Type B pancreatic cell (in vitro differentiated cells): ENCODE results near the gene SUCLG2. TPM values are rescaled to one million over a fixed set of nuclear protein-coding genes. Genes with fewer than 3 reads are reported as not detected.

Experiments
- DNase-seq: peaks from one replicate; pipeline ENCODE4 v3.0.0; 2021; ENCODE audit warnings: mixed read lengths; ENCODE audit not compliant: unreplicated experiment; ENCODE audit errors: extremely low spot score
- H3K27ac Mint-ChIP-seq: 2 replicates; pipeline ENCODE4 v1.8.0; 2021; ENCODE audit warnings: mild to moderate bottlenecking, mixed read lengths
- H3K27me3 Mint-ChIP-seq: 2 replicates; pipeline ENCODE4 v1.8.0; 2021; ENCODE audit warnings: mixed read lengths
- H3K36me3 Mint-ChIP-seq: 2 replicates; pipeline ENCODE4 v1.8.0; 2021; ENCODE audit warnings: mixed read lengths
- H3K4me1 Mint-ChIP-seq: one replicate; pipeline ENCODE4 v1.8.0; 2021; ENCODE audit warnings: mixed read lengths; ENCODE audit not compliant: unreplicated experiment
- H3K4me3 Mint-ChIP-seq: 2 replicates; pipeline ENCODE4 v1.8.0; 2021; ENCODE audit warnings: mild to moderate bottlenecking, mixed read lengths
- H3K9me3 Mint-ChIP-seq: 2 replicates; pipeline ENCODE4 v1.8.0; 2021; ENCODE audit warnings: mixed read lengths
- total RNA-seq: library from RNA; stranded (reverse); gene quantifications from 2 replicates; pipeline ENCODE4 v1.2.1, GENCODE V29; 2021; ENCODE audit warnings: low replicate concordance
- TF ChIP-seq, protein P1 (sequence below): fragments of 200-600 bp; sonication (generic); conservative IDR thresholded peaks from 2 replicates; pipeline ENCODE4 v1.5.0; 2021; ENCODE audit warnings: antibody characterized with exemption, mild to moderate bottlenecking

SUCLG2 gene
- total RNA-seq, 1 donor from 2014 or later: 42.8 TPM

- H3K4me1 Mint-ChIP-seq: peaks cover 18% of the 10 kb centered on the region
- peaks cover 9% of the 10 kb centered on the region for H3K36me3 Mint-ChIP-seq
- no peak overlapping the region for H3K4me3 Mint-ChIP-seq
- TF ChIP-seq, protein P1, sequence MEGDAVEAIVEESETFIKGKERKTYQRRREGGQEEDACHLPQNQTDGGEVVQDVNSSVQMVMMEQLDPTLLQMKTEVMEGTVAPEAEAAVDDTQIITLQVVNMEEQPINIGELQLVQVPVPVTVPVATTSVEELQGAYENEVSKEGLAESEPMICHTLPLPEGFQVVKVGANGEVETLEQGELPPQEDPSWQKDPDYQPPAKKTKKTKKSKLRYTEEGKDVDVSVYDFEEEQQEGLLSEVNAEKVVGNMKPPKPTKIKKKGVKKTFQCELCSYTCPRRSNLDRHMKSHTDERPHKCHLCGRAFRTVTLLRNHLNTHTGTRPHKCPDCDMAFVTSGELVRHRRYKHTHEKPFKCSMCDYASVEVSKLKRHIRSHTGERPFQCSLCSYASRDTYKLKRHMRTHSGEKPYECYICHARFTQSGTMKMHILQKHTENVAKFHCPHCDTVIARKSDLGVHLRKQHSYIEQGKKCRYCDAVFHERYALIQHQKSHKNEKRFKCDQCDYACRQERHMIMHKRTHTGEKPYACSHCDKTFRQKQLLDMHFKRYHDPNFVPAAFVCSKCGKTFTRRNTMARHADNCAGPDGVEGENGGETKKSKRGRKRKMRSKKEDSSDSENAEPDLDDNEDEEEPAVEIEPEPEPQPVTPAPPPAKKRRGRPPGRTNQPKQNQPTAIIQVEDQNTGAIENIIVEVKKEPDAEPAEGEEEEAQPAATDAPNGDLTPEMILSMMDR: no peak
- H3K9me3 Mint-ChIP-seq: no peaks in the 10 kb centered on the region
- no peaks in the 10 kb centered on the region for H3K27me3 Mint-ChIP-seq
- DNase-seq: no peak
- H3K27ac Mint-ChIP-seq: no peak overlapping the region
Measured at GRCh38 chr3:67601919-67602608, 52.3 kb downstream of the SUCLG2 start.

DNA sequence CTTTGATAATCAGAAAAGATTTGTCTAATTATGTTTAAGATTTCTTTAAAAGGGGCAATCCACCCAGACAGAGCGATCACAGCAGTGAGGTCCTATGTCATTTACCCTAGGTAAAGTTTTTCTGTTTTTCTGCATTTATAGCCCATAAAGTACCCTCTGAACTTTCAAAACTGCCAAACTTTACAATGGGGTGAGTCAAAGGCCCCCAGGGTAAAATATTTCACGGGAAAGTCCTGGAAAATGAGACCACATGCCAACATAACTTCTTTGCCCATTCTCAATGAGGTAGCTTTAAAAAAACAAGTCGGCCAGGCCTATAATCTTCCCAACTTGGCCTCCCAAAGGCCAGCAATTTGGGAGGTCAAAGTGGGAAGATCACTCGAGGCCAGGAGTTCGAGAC, 53.0 kb downstream of the SUCLG2 start:
- Mint-ChIP-seq H3K27me3 (no peaks in the 10 kb centered on the region), H3K9me3 (no peaks in the 10 kb centered on the region), H3K4me3 (no peak overlapping the region), H3K4me1 (peaks cover 18% of the 10 kb centered on the region), H3K36me3 (peaks cover 9% of the 10 kb centered on the region), H3K27ac (no peak overlapping the region)
- TF ChIP-seq, protein P1: no peak
- DNase-seq: no peak

DNA sequence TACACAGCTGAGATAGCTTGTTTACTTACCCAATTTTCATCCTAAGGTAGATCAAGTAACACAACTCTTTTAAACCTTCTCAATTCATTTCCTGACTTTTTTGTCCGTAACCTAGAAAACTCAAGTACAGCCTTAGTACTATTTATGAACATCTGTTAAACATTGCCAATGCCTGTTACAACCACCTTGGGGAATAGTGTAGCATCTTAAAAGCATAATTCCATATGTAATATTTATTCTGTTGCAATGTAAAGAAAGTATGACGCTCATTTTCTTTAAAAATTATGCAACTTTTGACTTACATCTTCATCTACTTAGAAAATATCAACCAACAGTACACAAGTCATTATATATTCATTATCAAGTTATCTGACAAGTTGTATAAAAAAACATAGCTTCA, 54.6 kb downstream of the SUCLG2 start:
- TF ChIP-seq, protein P1: no peak
- Mint-ChIP-seq H3K27me3 (no peaks in the 10 kb centered on the region), H3K4me3 (no peak overlapping the region), H3K9me3 (no peaks in the 10 kb centered on the region), H3K36me3 (no peaks in the 10 kb centered on the region), H3K27ac (no peak overlapping the region), H3K4me1 (peaks cover 18% of the 10 kb centered on the region)
- DNase-seq: no peak

GRCh38 chr3:67598814-67599556, 55.4 kb downstream of the SUCLG2 start:
- TF ChIP-seq, protein P1: no peak
- H3K36me3 Mint-ChIP-seq: peaks cover 3% of the 10 kb centered on the region
- no peak for DNase-seq
- H3K9me3 Mint-ChIP-seq: no peaks in the 10 kb centered on the region
- H3K27ac Mint-ChIP-seq: no peak overlapping the region
- no peaks in the 10 kb centered on the region for H3K27me3 Mint-ChIP-seq
- H3K4me3 Mint-ChIP-seq: no peak overlapping the region
- peaks cover 18% of the 10 kb centered on the region for H3K4me1 Mint-ChIP-seq

DNA sequence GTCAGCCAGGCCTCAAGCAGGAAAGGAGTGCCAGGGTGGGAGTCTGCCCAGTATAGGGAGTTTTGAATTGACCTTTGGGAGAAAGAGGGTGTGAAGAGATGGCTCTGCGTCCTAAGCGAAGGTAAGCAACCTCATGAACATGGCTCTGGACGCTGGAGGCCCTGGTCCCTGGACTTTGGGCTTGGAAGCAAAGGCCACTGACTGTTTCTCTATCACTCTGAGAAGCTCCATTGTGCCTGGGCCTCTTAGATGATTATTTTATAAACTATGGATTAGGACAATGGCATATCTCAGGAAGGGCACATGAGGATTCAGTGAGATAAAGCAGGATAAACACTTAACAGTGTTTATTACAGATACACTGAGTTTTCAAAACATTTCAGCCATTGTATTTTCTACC, 59.0 kb downstream of the SUCLG2 start:
- H3K4me3 Mint-ChIP-seq: no peak overlapping the region
- DNase-seq: no peak
- H3K4me1 Mint-ChIP-seq: peaks cover 9% of the 10 kb centered on the region
- no peak overlapping the region for H3K27ac Mint-ChIP-seq
- TF ChIP-seq, protein P1: no peak
- no peaks in the 10 kb centered on the region for H3K27me3 Mint-ChIP-seq
- H3K36me3 Mint-ChIP-seq: peaks cover 14% of the 10 kb centered on the region
- H3K9me3 Mint-ChIP-seq: no peaks in the 10 kb centered on the region
